GM04503 (cell line): Measurements from ENCODE around the gene PGRMC1.
"Not testable (repeated sequence)": the region's sequence is repeated elsewhere in the genome, so short reads cannot be mapped to it uniquely, and the experiment has no call there.

Source experiments
- DNase-seq: peaks from one replicate; pipeline ENCODE4 v3.0.0-alpha.2; 2012; ENCODE audit warnings: low read depth

PGRMC1 gene

DNA sequence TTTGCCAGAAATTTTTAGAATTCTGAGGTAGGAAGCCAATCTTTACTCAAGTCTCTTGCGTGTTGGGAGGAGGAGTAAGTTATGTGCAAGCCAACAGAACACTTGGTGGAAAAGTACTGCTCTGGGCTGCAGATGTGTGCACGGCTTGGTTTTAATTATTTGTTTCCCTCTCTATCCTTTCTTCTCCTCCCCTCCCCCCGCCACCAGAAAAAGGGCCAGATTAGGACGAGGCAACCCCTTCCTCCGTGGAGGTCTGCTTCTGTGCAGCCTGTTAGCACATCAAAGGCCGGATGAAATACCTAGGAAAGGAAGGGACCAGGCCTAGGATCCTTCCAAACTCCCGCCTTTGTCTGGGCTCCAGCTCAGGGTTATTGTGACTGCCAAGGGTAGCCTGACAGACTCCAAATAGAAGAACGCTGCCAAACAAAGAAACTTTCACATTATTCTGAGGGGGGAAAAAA lies 1.0 kb upstream of the PGRMC1 start:
- no peak for DNase-seq

- no peak for DNase-seq
These were observed 807 bp downstream of the PGRMC1 start for GRCh38 chrX:119236623-119237561.

DNA sequence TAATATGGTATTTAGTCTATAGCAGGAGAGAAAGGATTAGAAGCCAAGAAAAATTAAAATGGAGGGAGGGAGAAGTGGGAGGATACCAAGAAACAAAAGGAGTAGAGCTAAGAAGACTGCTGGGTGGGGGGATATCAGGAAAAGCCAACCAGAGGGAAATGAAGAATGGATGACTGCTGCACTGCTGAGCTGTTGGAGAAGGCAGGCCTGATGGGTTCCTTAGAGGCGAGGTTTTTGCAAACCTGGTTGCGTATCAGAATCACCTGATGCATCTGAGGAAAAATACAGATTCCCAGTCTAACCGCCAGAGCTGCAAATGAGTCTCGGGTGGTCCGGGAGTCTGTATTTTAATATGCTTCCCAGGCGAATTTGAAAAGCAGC lies 1.5 kb downstream of the PGRMC1 start:
- DNase-seq, result no peak

- no peak for DNase-seq
These were observed 2.5 kb downstream of the PGRMC1 start for GRCh38 chrX:119238557-119238956.

DNA sequence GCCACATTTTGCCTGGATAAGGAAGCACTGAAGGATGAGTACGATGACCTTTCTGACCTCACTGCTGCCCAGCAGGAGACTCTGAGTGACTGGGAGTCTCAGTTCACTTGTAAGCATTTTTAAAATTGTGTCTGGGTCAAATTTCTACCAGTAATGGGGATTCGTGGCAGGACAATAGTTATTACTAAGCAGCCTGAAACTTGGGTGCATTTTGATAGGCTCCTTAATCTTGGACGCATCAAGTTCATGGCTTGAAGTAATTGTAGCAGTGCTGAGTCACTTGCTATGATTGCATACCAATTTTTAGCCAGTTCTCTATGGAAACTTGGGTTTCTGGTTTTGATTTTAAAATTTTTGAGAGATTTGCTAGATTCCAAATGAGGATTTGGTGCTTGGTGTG lies 4.3 kb downstream of the PGRMC1 start:
- DNase-seq, result peak; percentile 79

GRCh38 chrX:119247702-119248101 lies 11.6 kb downstream of the PGRMC1 start:
- DNase-seq, result no peak

- no peak for DNase-seq
These were observed 13.8 kb downstream of the PGRMC1 start for GRCh38 chrX:119249891-119250290.

GRCh38 chrX:119251386-119251785 lies 15.3 kb downstream of the PGRMC1 start:
- DNase-seq, result no peak

DNA sequence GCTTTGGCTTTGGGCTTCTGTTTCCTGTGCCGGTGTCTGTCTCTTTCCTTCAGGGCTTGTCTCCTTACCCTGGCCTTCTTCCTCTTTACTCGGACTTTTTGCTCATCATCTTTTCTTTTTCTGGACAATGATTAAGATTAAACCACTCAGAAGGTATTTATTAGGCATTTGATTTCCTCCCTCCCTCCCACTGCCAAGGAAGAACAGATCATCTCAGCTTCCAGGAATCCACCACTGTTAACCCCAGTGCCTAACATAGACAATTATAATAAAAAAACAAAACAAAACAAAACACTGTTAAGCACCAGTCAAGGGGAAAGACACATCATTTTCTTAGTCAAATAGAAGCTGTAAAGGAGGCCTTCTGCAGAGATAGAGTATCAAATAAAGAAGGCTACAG lies 16.6 kb downstream of the PGRMC1 start:
- DNase-seq, result no peak

GRCh38 chrX:119266364-119266995 lies 30.4 kb downstream of the PGRMC1 start:
- no peak for DNase-seq

DNA sequence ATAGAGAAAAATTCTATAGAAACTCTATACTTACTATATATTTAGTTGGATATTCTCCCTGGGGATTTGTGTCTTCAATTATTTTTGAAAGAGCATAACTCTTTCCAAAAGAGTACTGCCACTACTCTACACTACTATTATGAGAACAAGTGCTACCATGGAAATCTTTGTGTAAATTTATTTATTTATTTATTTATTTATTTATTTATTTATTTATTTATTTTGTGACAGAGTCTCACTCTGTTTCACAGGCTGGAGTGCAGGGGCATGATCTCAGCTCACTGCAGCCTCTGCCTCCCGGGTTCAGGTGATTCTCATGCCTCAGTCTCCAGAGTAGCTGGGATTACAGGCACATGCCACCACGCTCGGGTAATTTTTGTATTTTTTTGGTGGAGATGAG lies 31.0 kb downstream of the PGRMC1 start:
- DNase-seq, result not testable (repeated sequence)

DNA sequence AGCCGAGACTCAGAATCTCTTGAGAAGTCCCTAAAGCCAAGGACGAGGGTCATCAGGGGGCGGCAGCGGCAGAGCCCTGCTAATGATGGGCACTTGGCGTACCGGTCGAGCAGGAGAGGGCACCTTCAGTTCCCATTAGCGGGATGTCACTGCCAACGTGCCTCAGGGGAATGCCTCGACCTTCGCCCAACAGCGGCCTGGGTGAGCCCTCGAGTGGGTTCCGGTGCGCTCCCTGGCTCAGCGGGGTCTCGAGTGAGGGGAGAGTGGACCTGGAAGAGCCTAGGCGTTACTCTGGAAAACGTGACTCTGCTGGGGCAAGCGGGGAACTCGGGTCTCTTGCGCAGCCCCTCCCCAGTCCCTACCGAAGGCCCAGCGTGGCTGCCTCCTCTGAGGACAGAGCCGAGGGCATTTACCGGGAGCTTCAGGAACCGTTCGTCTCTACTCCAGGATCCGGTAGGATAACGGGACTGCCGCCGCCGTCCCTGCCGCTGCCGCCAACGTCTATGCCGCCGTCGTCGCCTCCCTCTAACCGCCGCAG lies 36.9 kb downstream of the PGRMC1 start:
- DNase-seq, result no peak

DNA sequence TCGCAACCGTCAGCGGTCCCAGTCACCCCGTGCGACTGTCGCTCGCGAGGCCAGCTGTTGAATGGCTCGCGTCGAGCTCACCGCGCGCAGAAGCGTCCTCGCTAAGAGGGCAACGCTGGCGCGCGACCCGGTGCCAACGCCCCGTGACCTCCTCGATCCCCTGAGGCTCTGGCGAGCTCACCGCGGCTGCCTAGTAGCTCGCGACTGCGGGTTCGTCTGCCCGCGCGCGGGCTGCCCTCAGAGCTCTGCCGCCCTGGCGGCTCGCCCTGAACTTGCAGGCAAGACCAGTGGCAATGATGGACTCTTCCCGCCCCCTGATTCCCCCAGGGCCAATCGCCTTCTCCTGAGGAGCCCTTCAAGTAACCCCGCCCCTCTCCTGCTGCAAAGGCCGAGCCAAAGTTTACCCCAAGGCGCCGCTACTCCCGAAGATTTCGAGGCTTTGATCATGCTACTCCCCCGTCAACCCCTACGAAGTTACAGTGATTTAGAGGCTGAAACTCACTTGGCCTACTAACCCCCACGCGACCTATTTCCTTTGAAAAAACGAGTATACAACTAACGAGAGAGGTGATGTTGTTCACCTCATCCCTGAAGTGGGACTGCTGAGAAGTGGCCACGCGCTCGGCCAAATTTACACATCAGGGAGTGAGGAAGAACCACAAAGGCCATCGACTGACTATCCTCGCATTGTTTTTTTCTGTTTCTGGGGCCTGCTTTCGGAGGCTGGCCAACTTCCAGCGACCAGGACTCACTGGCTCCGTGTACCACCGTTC lies 37.5 kb downstream of the PGRMC1 start:
- no peak for DNase-seq

DNA sequence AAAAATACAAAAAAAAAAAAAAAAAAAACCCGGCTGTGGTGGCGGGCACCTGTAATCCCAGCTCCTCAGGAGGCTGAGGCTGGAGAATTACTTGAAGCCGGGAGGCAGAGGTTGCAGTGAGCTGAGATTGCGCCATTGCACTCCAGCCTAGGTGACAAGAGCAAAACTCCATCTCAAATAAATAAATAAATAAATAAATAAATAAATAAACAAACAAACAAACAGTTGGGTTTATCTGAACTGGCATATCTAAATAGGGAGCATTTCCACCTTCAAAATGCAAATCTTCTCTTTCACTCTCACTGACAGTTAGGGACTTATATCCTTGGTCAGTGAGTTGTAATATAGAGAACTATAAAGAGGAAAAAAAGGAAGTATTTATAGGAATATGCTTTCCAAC lies 46.3 kb downstream of the PGRMC1 start:
- DNase-seq, result not testable (repeated sequence)

DNA sequence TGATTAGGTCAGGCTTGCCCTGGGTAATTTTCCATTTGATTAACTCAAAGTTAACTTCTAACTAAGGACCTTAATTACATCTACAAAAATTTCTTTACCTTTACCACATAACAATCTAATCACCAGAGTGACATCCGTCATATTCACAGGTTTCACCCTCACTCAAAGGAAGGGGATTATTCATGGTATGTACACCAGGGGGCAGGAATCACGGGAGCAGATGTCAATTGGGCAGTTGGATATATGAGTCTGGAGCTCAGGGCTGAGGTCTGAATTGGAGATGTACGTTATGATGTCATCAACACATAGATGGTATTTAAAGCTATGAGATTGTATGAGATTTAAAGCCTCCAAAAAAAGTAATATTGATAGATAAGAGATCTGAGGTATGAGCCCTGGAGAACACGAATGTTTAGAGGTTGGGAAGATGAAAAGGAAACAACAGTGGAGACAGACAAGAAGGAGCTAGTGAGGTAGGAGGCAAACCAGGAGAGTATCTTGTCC lies 52.9 kb downstream of the PGRMC1 start:
- DNase-seq, result no peak

- DNase-seq, result no peak
These were observed 54.4 kb downstream of the PGRMC1 start for GRCh38 chrX:119290476-119290875.

- not testable (repeated sequence) for DNase-seq
These were observed 55.2 kb downstream of the PGRMC1 start for GRCh38 chrX:119291246-119291645.

- DNase-seq, result no peak
These were observed 56.4 kb downstream of the PGRMC1 start for GRCh38 chrX:119292445-119292844.
